ENCODE measurements around the gene PCDH19.

DNA sequence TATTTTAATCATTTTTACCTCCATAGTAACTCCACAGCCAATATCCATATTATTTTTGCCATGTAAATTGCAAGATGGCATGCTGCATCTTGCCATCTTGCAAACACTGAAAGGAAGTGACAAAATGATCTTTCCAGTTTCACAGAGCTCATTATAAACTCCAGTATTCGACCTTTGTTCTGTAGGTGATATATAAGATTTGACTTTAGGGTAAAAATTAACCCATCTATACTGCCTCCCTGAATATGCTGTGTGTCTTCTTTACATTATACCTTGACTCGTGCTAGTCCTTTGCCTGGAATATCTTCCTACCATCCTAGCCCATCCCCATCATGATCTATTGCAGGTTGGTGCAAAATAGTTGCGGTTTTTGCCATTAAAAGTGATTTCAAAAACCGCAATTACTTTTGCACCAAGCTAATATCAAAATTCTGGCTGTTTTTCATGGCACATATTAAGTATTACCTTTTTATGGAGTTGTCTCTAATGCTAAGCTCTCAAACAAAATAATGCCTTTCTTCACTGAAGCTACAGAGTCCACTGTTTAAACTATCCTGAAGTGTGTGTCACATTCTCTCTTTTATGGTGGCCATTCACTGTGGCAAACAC lies 161.1 kb downstream of the PCDH19 start:
- TF ChIP-seq CTCF (IDR thresholded peaks at IDR 0.05; ENCODE audit: insufficient read depth, low read length, poor library complexity, severe bottlenecking) (no peak), EZH2phosphoT487 (conservative IDR thresholded peaks at IDR 0.05; ENCODE audit: low read length) (no peak)
